K562 (cell line): ENCODE data around the gene HSF5. TPM values are rescaled to one million over a fixed set of nuclear protein-coding genes. Genes with fewer than 3 reads are reported as not detected.

Experiments used
- C11orf30 ChIP-seq: fragments of 450-650 bp; IDR thresholded peaks from 2 replicates; pipeline ENCODE4 v1.6.1; 2016; ENCODE audit warnings: low read depth, mild to moderate bottlenecking
- CCNT2 ChIP-seq: IDR thresholded peaks from 2 replicates; pipeline ENCODE4 v1.6.1; 2011; ENCODE audit warnings: borderline replicate concordance, low read depth, mild to moderate bottlenecking, moderate library complexity, mixed read lengths, low read length; ENCODE audit not compliant: insufficient read length; ENCODE audit errors: extremely low read depth
- ESRRB ChIP-seq: fragments of 250-450 bp; sonication (Bioruptor Pico); IDR thresholded peaks from 2 replicates; pipeline ENCODE4 v1.5.0; 2020; ENCODE audit warnings: mild to moderate bottlenecking, moderate library complexity, borderline replicate concordance
- FOXA3 ChIP-seq, 2 experiments: fragments of 450-650 bp in 1 of 2; sonication (generic) in 1 of 2; formaldehyde crosslinking; IDR thresholded peaks in 1 of 2; conservative IDR thresholded peaks in 1 of 2; 2 replicates each; pipeline versions ENCODE4 v1.4.0 to v1.8.0; 2020 to 2022; ENCODE audit warnings: mild to moderate bottlenecking in 2 of 2, missing genetic modification reagents in 1 of 2
- HDAC6 ChIP-seq: IDR thresholded peaks from 2 replicates; pipeline ENCODE4 v1.6.1; 2012; ENCODE audit warnings: low read depth, mild to moderate bottlenecking, control low read depth, inconsistent platforms, low read length, moderate library complexity
- MAX ChIP-seq: sonication (generic); formaldehyde crosslinking; IDR thresholded peaks from 2 replicates; pipeline ENCODE4 v1.9.0; 2022; ENCODE audit warnings: mild to moderate bottlenecking, missing genetic modification reagents
- NRF1 ChIP-seq, 2 experiments: fragments of 450-650 bp; IDR thresholded peaks in 1 of 2; conservative IDR thresholded peaks in 1 of 2; 2 replicates each; pipeline ENCODE4 v1.6.1; 2014; ENCODE audit warnings: mild to moderate bottlenecking in 2 of 2
- RB1 ChIP-seq: fragments of 450-650 bp; IDR thresholded peaks from 2 replicates; pipeline ENCODE4 v1.6.1; 2017; ENCODE audit warnings: low read depth, mild to moderate bottlenecking
- SMAD4 ChIP-seq: fragments of 250-450 bp; sonication (Bioruptor Pico); conservative IDR thresholded peaks from 2 replicates; pipeline ENCODE4 v1.8.0; 2021; ENCODE audit warnings: inconsistent platforms, mild to moderate bottlenecking, moderate library complexity
- TAF7 ChIP-seq: fragments of 450-650 bp; IDR thresholded peaks from 2 replicates; pipeline ENCODE4 v1.6.1; 2016; ENCODE audit warnings: missing genetic modification characterization, missing compliant biosample characterization
- TAL1 ChIP-seq: fragments of 450-650 bp; IDR thresholded peaks from 2 replicates; pipeline ENCODE4 v1.6.1; 2016; ENCODE audit warnings: mild to moderate bottlenecking
- TEAD2 ChIP-seq: fragments of 450-650 bp; IDR thresholded peaks from 2 replicates; pipeline ENCODE4 v1.6.1; 2016; ENCODE audit warnings: missing genetic modification characterization, control low read depth, missing compliant biosample characterization
- ZNF561 ChIP-seq: fragments of 450-650 bp; formaldehyde crosslinking; conservative IDR thresholded peaks from 2 replicates; pipeline ENCODE4 v1.4.0; 2020; ENCODE audit warnings: mild to moderate bottlenecking, moderate library complexity
- ZNF586 ChIP-seq: fragments of 450-650 bp; formaldehyde crosslinking; conservative IDR thresholded peaks from 2 replicates; pipeline ENCODE4 v1.4.0; 2020; ENCODE audit warnings: mild to moderate bottlenecking, moderate library complexity
- polyA plus RNA-seq, 8 experiments: library from polyadenylated mRNA; depleted of rRNA in 4 of 8; stranded (reverse) in 5 of 8; unstranded in 3 of 8; fragments of >200 nt; fragmentation: Nextera tagmentation in 2 of 8; fragmentation: Illumina TruSeq in 1 of 8; extraction: Ambion mirVana in 2 of 8; extraction: Trizol in 1 of 8; gene quantifications; 2 replicates each; pipeline versions ENCODE4 v1.2.1 to v1.2.3, GENCODE V29; 2011 to 2014; ENCODE audit warnings: inconsistent platforms in 1 of 8, missing spikeins in 1 of 8
- total RNA-seq, 7 experiments: library from RNA; depleted of rRNA in 6 of 7; stranded (reverse); fragments of >200 nt in 6 of 7; fragmentation: Illumina TruSeq in 2 of 7; extraction: Trizol in 2 of 7; gene quantifications; 2 replicates each; pipeline versions ENCODE4 v1.2.1 to v1.2.3, GENCODE V29; 2011 to 2021; ENCODE audit warnings: low replicate concordance in 1 of 7
- TF ChIP-seq, protein P1 (sequence below), 2 experiments: IDR thresholded peaks; 2 replicates each; pipeline ENCODE4 v1.6.1; 2012; ENCODE audit warnings: improper control_type of control experiment in 2 of 2, low read depth in 2 of 2, low read length in 2 of 2, borderline replicate concordance in 1 of 2
- TF ChIP-seq, protein P2 (sequence below), 2 experiments: fragments of 450-650 bp; IDR thresholded peaks; 2 replicates each; pipeline ENCODE4 v1.6.1; 2016; ENCODE audit warnings: mild to moderate bottlenecking in 2 of 2, borderline replicate concordance in 1 of 2, low read depth in 1 of 2, moderate library complexity in 1 of 2

HSF5 gene
- total and polyA plus RNA-seq, 9 of the 15 experiments (the other 6 are each of a cell fraction or from before 2014, with no cell fraction given) = 0.04 TPM; not detected in 8

DNA sequence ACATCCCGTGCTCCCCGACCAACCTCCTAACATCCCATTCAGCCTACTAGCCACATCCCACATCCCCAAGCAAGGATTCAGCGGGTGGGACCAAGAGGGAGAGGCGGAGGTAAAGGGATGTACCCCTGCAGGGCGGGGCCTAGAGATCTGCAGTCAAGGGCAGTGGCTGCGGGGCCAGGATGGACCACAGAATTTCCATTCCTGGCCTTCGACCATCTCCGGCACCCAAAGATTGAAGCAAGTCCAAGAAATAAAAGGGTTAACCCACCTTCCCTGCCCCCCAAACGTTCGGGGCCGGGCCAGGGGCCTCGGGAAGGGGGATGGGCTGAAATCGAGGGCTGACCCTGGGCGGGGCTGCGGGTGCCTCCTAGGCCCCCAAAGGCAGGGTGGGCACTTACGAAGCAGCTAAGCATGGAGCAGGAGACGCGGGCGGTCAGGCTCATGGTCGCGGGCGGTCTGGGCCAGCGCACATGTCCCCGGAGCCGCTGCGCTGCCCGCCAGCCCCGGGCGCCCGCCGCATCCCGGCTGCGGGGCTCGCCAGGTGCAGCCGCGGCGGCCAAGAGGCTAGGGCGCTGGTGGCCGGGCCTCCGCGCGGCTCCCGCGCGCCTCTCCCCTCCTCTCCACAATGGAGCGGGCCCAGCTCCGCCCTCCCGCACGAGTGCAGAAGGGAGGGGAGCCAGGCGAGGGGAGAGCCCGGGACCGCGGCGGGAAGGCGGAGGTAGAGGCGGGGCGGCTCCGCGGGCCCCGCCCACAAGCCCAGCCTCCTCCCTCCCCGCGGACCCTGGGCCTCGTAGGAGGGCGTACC, 26.0 kb upstream of the HSF5 start, which contains the start of gene MTMR4 (continued):
- TF ChIP-seq, protein P1, sequence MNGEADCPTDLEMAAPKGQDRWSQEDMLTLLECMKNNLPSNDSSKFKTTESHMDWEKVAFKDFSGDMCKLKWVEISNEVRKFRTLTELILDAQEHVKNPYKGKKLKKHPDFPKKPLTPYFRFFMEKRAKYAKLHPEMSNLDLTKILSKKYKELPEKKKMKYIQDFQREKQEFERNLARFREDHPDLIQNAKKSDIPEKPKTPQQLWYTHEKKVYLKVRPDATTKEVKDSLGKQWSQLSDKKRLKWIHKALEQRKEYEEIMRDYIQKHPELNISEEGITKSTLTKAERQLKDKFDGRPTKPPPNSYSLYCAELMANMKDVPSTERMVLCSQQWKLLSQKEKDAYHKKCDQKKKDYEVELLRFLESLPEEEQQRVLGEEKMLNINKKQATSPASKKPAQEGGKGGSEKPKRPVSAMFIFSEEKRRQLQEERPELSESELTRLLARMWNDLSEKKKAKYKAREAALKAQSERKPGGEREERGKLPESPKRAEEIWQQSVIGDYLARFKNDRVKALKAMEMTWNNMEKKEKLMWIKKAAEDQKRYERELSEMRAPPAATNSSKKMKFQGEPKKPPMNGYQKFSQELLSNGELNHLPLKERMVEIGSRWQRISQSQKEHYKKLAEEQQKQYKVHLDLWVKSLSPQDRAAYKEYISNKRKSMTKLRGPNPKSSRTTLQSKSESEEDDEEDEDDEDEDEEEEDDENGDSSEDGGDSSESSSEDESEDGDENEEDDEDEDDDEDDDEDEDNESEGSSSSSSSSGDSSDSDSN (IDR thresholded peaks at IDR 0.05; ENCODE audit: borderline replicate concordance in 1 of 2, low read depth in 2 of 2, low read length in 2 of 2) = 0 out of 4 replicates have a peak, but pooled peaks have one; percentile 17 to 33
- peak; percentile 69 for TF ChIP-seq CCNT2
- TF ChIP-seq ZNF586 (CRISPR knock-in tag) = no peak
- TF ChIP-seq NRF1 (conservative IDR thresholded peaks at IDR 0.05 in 1 of 2, IDR thresholded peaks at IDR 0.05 in 1 of 2) = peak in 1 of 2 experiments; percentile 44; a peak in 2 of 4 replicates
- TF ChIP-seq TEAD2 (tag) = no peak
- TF ChIP-seq FOXA3 (CRISPR knock-in tag; conservative IDR thresholded peaks at IDR 0.05 in 1 of 2, IDR thresholded peaks at IDR 0.05 in 1 of 2) = no peak
- TF ChIP-seq ZNF561 (CRISPR knock-in tag) = no peak
- TF ChIP-seq HDAC6 = no peak
- no peak for TF ChIP-seq TAL1
- TF ChIP-seq, protein P2, sequence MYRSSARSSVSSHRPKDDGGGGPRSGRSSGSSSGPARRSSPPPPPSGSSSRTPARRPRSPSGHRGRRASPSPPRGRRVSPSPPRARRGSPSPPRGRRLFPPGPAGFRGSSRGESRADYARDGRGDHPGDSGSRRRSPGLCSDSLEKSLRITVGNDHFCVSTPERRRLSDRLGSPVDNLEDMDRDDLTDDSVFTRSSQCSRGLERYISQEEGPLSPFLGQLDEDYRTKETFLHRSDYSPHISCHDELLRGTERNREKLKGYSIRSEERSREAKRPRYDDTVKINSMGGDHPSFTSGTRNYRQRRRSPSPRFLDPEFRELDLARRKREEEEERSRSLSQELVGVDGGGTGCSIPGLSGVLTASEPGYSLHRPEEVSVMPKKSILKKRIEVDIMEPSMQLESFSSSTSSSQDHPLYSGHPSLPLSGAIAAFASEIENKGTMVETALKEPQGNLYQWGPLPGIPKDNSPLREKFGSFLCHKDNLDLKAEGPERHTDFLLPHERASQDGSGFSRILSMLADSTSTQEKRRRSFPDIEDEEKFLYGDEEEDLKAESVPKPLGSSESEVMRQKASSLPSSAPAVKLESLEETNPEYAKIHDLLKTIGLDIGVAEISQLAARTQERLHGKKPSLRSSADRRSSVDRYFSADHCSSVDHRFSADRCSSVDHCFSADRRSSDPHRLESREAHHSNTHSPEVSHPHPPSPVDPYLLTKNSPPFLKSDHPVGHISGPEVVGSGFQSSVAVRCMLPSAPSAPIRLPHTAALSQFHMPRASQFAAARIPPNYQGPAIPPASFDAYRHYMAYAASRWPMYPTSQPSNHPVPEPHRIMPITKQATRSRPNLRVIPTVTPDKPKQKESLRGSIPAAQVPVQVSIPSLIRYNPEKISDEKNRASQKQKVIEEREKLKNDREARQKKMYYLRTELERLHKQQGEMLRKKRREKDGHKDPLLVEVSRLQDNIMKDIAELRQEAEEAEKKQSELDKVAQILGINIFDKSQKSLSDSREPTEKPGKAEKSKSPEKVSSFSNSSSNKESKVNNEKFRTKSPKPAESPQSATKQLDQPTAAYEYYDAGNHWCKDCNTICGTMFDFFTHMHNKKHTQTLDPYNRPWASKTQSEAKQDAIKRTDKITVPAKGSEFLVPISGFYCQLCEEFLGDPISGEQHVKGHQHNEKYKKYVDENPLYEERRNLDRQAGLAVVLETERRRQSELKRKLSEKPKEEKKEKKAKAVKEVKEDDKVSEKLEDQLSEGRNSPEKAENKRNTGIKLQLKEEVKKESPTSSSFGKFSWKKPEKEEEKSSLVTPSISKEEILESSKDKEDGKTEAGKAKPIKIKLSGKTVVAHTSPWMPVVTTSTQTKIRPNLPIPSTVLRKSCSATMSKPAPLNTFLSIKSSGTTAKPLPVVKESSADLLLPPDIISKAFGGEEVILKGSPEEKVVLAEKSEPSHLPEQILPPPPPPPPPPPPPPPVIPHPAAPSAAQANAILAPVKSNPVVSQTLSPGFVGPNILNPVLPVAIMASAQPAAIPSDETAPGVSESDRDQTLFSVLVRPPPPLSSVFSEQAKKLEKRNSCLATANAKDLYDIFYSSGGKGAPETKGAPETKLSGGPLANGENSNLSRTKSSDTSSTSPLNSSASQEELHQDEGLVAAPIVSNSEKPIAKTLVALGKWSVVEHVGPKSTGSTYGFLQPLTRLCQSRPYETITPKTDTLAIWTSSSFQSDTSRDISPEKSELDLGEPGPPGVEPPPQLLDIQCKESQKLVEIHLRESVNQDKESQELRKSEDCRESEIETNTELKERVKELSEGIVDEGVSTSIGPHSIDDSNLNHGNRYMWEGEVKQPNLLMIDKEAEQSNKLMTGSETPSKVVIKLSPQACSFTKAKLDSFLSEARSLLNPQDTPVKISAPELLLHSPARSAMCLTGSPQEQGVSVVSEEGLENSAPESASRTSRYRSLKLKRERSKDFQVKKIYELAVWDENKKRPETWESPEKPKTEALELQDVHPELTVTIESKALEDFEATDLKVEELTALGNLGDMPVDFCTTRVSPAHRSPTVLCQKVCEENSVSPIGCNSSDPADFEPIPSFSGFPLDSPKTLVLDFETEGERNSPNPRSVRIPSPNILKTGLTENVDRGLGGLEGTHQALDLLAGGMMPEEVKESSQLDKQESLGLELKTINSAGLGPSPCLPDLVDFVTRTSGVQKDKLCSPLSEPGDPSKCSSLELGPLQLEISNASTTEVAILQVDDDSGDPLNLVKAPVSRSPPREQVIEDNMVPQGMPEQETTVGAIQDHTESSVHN (IDR thresholded peaks at IDR 0.05; ENCODE audit: borderline replicate concordance in 1 of 2, low read depth in 1 of 2) = no peak
- TF ChIP-seq C11orf30 = no peak
- TF ChIP-seq ESRRB (CRISPR knock-in tag) = no peak
- TF ChIP-seq MAX (CRISPR knock-in tag) = no peak; the same call in 1 of the 2 replicates
- TF ChIP-seq TAF7 = no peak
- TF ChIP-seq SMAD4 (CRISPR knock-in tag) = 0 out of 2 replicates have a peak, but pooled peaks have one; percentile 32
- TF ChIP-seq RB1 = peak; percentile 94
